SH-SY5Y (cell line): Measurements from ENCODE around the gene MAST4.

Experiments
- GATA2 ChIP-seq: IDR thresholded peaks from 2 replicates; pipeline ENCODE4 v1.6.1; 2011; ENCODE audit warnings: mild to moderate bottlenecking, low read depth, low read length
- GATA3 ChIP-seq: IDR thresholded peaks from 2 replicates; pipeline ENCODE4 v1.6.1; 2011; ENCODE audit warnings: low read depth, mild to moderate bottlenecking, low read length, moderate library complexity

The MAST4 gene

GRCh38 chr5:66680804-66681203 lies 84.6 kb downstream of the MAST4 start:
- TF ChIP-seq GATA3 = no peak
- TF ChIP-seq GATA2 = no peak

DNA sequence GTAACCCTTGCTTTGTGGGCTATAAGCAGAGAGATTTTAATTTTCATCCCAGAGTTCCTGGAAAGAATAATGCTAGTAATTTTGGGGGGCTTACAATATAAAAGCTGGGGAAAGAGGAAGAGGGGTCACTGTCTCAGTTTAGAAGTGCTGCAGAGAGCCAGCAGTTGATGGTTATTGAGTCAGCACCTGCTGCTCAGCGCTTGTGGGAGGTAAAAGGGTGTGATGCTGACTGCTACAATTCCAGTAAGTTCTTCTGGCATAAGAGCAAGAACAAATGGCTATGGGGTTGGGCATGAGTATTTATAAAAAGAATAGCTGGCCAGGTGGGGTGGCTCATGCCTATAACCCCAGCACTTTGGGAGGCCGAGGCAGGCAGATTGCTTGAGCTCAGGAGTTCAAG lies 88.5 kb downstream of the MAST4 start:
- TF ChIP-seq GATA3 (no peak), GATA2 (no peak)

- TF ChIP-seq GATA2 (no peak), GATA3 (no peak)
Measured at GRCh38 chr5:66689522-66690220, 93.5 kb downstream of the MAST4 start.

DNA sequence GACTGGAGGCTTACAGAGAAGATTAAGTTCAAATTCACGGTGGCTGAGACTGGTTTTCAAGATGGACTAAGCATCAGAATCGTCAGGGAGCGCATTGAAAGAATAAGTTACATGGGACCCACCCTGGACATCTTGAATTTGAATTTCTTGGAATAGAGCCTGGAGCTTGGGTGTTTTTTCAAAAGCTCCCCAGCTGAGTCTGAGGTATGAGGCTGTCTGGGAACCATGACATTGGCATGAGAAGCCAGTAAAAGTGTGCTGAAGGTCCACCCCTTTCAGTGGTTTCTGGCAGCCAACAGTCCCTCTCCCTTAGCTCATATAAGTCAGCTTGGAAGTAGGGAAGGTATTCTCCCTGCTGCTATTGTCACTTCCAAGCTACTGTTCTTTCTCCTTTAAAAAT lies 97.8 kb downstream of the MAST4 start:
- TF ChIP-seq GATA3 (no peak), GATA2 (no peak)

DNA sequence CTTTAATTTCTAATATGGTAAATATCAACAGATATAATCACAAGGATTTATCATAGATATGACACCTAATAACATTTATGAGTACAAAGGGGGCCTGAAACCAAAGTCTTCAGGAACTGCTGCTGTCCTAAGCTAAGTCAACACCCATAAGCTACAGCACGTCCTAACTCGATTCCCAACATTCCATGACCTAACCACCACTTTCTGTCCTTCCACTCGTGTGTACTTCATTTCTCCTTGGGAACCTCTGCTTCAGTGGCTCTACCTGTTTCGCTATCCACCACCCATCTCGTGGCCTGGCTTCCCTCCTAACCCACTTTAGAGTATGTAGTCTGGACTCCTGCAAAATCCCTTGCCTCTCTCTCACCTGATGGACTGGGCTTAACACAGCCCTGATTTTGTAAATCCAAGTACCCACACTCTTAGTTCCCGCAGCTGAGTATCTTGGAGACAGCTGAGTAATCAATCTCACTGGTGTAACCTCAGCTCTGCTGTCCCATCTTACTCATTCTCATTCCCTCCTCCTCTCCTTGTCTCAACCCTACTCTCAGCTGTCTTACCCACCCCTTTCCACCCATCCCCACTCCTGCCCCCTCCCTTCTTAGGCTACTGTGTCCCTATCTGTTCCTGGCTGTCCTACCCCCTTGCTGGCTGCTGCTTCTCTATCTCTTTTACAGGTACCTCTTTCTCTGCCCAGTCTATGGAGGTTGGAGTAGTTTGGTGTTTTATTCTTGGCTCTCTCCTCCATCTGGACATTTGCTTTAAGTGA lies 101.8 kb downstream of the MAST4 start:
- no peak for TF ChIP-seq GATA2
- TF ChIP-seq GATA3 = no peak

DNA sequence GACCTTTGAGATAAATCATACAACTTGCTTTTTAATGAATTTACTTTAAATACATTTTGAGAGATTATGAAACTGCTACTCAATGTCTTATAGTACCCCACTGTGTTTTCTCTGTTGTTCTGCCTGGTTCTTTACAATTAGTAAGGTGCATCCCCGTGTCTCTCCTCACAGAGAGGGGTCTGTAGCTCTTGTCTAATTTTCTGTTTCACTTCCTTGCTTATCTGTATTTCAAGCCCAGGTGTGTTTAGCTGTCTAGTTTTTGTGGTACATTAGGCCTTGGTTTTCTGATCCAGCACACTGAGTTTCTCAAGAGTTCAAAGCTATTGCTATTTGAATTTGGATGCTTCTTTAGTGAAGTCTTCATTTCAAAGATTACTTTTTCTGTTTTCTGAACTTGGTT lies 105.1 kb downstream of the MAST4 start:
- TF ChIP-seq GATA3 = no peak
- TF ChIP-seq GATA2 = no peak

GRCh38 chr5:66702426-66702825 lies 106.2 kb downstream of the MAST4 start:
- no peak for TF ChIP-seq GATA2
- TF ChIP-seq GATA3 = no peak

DNA sequence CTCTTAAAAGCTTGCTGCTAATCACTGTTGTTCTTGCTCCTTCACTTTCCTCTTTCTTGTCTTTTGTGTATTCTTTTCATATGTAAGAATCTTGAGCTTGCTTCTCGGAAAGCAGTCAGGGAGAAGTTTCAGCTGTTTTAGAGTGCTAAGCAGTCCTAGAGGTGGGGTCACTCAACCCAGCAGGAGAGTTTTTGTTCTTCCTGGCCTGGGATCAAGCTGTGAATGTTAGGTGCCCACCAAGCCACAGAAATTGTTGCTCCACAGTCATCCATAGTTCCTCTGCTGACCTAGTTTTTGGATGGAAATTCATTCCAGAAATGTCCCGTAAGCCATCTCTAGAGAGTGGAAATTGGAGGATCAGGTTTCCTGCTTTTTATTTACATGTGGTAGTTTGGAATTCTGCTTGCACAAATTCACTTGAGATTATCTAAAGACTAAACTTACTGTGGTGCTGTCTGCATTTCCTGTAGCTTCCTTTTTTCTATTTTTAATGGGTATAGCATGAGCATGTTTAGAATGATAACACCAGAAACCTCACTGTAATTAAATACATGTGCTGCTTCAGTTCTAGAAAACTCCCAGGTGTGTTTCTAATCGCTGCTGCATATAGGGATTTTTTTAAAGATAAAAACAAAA lies 108.7 kb downstream of the MAST4 start:
- TF ChIP-seq GATA2 (no peak), GATA3 (no peak)

GRCh38 chr5:66708368-66708767 lies 112.2 kb downstream of the MAST4 start:
- TF ChIP-seq GATA2 (no peak), GATA3 (no peak)

DNA sequence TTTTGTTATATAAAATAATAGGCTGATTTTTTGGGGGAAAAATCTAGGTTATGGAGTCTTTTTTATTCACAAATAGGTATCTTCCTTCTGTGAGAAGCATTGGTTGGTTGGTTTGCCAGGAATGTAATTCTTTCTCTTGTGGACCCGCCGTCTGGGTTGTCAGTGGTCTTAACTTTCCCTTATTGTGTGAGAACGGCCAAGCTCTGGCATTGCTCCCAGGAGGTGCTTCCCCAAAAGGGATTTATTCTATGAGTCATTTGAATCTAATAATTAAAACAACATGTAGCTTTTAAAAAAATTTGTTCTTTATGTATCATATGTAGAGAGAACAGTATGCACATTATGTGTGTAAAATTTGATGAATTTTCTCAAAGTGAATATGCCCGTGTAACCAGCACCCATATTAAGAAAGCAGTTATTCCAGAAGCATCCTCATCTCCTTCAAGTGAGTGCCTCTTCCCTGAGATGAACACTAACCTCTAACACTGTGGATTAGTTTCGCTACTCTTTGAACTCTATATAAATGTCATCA lies 114.4 kb downstream of the MAST4 start:
- TF ChIP-seq GATA2 (no peak), GATA3 (no peak)

DNA sequence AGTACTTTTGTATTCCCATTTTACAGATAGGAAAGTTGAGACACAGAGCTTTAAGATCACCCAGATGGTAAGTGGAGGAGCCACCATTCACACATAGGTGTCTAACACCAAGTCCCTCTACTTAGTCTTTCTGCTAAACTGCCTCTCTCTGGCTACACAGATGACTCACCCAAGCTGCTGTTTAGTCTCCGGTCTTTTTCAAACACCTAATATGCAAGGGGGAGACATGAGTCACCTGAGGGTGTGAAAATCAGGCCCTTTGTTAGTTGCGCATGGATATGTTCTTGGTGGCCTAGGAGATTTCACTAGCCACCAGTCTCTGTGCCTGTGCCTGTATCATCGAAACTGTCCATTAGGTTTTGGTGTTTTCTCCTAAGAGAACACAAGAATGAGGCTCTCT lies 117.8 kb downstream of the MAST4 start:
- no peak for TF ChIP-seq GATA2
- no peak for TF ChIP-seq GATA3

GRCh38 chr5:66717455-66718373 lies 121.5 kb downstream of the MAST4 start:
- TF ChIP-seq GATA3 = no peak
- TF ChIP-seq GATA2 = no peak

- TF ChIP-seq GATA2 = no peak
- no peak for TF ChIP-seq GATA3
Measured at GRCh38 chr5:66718374-66719002, 122.3 kb downstream of the MAST4 start.

DNA sequence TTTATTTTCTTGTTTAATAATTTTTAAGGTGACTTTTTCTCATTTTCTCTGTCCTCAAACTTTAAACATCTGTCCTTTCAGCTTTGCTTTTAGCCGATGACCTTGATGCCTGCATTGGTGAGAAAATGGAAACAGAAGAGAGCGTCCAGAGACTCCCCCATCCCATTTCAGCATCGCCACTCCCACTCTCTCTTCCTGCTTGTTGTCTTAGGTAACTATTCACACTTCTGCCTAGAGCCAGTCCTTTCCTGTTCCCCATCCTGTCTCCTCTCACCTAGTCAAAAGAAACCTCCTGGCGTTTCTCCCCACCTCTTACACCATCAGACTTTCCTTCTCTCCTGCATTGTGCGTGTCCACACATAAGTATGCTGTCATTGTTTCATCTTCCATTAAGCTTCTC lies 124.6 kb downstream of the MAST4 start:
- TF ChIP-seq GATA3 (no peak), GATA2 (no peak)
